ENCODE results near the gene IFNW1.
A peak's percentile ranks its signal among the peaks of the same experiment; 100 is the strongest.

The IFNW1 gene

GRCh38 chr9:21110708-21111576 lies 30.7 kb downstream of the IFNW1 start:
- FAIRE-seq (peak; percentile 48), DNase-seq (ENCODE audit: insufficient read length, low spot score) (peak; percentile 37)

DNA sequence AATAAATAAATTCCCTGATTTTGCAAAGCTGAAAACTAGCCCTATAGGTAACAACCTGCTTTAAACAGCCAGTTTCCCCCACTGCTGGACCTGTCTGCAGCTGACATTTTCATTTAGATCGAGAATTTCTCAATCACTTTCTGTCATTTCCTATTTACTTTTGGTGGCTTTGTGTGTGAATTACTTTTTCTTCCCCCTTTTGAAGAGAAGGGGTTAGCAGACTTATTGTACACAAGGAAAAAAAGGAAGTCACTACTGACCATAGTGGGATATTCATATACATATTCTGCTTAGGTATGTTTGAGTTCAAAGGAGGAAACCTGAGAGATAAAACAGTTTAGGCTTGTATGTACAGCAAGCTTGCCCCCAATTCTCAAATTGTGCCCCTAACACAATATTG lies 36.8 kb downstream of the IFNW1 start:
- FAIRE-seq (no peak), DNase-seq (ENCODE audit: insufficient read length, low spot score) (no peak)

DNA sequence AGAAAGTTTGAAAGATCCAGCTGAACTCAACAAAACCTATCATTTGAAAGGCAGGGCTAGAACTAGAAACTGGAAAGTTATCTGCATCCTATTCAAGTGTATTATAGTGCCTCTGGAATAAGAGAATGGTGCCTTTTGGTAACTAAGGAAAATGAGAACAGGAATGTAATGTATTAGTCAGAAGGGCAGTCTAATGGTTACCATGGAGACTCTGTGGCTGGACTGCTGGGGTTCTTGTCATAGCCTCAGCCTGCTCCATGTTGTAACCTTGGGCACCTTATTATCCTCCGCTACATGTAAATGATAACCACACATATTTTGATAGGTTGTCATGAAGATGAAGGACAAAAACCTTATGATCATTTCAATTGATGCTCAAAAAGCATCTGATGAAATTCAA lies 39.3 kb downstream of the IFNW1 start:
- FAIRE-seq (no peak), DNase-seq (ENCODE audit: insufficient read length, low spot score) (no peak)

GRCh38 chr9:21097817-21098216 lies 43.8 kb downstream of the IFNW1 start:
- no peak for DNase-seq (ENCODE audit: insufficient read length, low spot score)
- FAIRE-seq, result no peak

DNA sequence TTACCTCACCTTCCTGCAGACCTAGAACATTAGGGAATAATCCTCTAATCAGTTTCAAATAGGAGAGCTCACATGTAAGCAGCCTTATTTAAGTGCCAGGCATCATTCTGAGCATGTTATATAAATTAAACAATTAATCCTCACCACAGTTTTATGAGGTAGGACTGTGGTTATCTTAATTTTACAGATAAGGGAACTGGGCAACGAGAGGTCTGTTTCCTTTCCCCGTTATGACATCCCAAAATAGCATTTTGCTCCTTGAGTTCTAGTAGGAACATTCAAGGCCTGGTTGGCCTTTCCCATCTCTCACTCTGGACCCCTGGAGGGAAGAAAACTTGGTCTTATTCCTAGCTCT lies 44.8 kb downstream of the IFNW1 start:
- FAIRE-seq (no peak), DNase-seq (ENCODE audit: insufficient read length, low spot score) (no peak)

GRCh38 chr9:21096172-21096900 lies 45.3 kb downstream of the IFNW1 start:
- FAIRE-seq (no peak), DNase-seq (ENCODE audit: insufficient read length, low spot score) (no peak)

DNA sequence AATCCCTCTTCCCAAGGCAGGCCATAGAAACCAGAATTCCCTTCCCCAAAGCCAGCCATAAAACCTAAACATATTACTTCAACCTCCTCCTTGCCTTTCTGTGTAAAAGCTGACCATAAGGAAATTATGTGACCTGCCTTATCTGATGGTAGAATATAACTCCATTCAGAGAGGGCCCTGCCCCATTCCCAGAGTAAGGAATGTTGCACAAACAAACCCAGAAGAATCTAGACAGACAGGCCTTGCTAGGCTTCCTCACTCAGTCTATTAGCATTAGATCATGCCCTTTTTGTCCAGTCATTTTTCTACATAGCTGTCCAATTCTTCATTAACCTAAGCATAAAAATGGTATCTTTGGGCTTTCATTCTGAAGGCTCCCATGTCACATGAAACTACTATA lies 46.1 kb downstream of the IFNW1 start:
- FAIRE-seq (no peak), DNase-seq (ENCODE audit: insufficient read length, low spot score) (no peak)

Measured in HTR-8/SVneo (cell line).